ENCODE data around the gene ATP5PO.

DNA sequence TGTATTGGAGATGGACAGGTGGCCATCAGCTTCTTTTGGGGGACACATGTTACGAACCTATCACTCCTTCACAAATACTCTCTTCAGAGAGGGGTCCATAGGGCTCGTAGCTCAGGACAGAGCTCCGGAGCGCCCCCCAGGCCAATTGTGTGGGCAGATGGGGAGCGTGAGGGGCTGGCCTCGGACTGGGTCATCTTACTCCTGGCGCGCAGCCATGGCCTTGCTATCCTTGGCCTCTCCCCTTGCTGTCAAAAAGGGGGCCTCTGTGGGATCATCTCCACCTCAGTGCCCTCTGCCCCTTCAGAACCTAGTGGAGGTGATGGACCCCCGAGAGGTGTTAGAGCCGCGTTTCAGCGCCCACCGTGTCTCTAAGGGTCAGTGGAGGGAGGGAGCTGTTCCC lies 35.0 kb downstream of the ATP5PO start:
- TF ChIP-seq CTCF (IDR thresholded peaks at IDR 0.05) = no peak
- TF ChIP-seq EZH2 (IDR thresholded peaks at IDR 0.05; ENCODE audit: borderline replicate concordance, insufficient read depth, low read depth, low read length, poor library complexity, severe bottlenecking) = no peak

Data from B cell (primary cell).